ENCODE measurements around the gene BRSK2.

- no peak for TF ChIP-seq POLR2A (IDR thresholded peaks at IDR 0.05)
- no peak for TF ChIP-seq CTCF (IDR thresholded peaks at IDR 0.05 in 4 of 5, conservative IDR thresholded peaks at IDR 0.05 in 1 of 5)
These were observed 119.3 kb downstream of the BRSK2 start for GRCh38 chr11:1508986-1509385.
